Kidney (tissue), 14 donors: Measurements from ENCODE around the gene TACC2. TPM values are rescaled to one million over a fixed set of nuclear protein-coding genes. Genes with fewer than 3 reads are reported as not detected.

ENCODE experiments used
- DNase-seq, 5 donors: peaks; one replicate each; pipeline ENCODE4 v3.0.0-alpha.2; 2013 to 2020
- FAIRE-seq: peaks from 2 replicates; lab custom pipeline; 2012; peaks lifted over from hg19 to GRCh38; lab: Jason Lieb, UNC
- H3K27ac ChIP-seq, 2 donors: one replicate each; pipeline ENCODE4 v1.7.0; 2013; ENCODE audit warnings: low read depth in 2 of 2, low read length in 2 of 2, inconsistent platforms in 1 of 2
- H3K27me3 ChIP-seq: one replicate; pipeline ENCODE4 v1.7.1; 2013; ENCODE audit warnings: low read length, inconsistent platforms; ENCODE audit not compliant: control insufficient read depth, insufficient read depth
- H3K36me3 ChIP-seq, 3 donors: one replicate each; pipeline versions ENCODE4 v1.7.0 to v1.7.1; 2013; ENCODE audit warnings: low read length in 3 of 3, control low read depth in 1 of 3, inconsistent platforms in 1 of 3; ENCODE audit not compliant: insufficient read depth in 3 of 3, control insufficient read depth in 2 of 3
- H3K4me1 ChIP-seq, 3 donors: one replicate each; pipeline versions ENCODE4 v1.7.0 to v1.7.1; 2013; ENCODE audit warnings: low read length in 3 of 3, inconsistent platforms in 1 of 3, low read depth in 1 of 3; ENCODE audit not compliant: control insufficient read depth in 2 of 3, insufficient read depth in 2 of 3
- H3K4me3 ChIP-seq, 3 donors: one replicate each; pipeline versions ENCODE4 v1.7.0 to v1.8.1; 2013; ENCODE audit warnings: low read length in 3 of 3, control low read depth in 1 of 3, inconsistent platforms in 1 of 3
- H3K9ac ChIP-seq, 3 donors: one replicate each; pipeline versions ENCODE4 v1.7.0 to v1.7.1; 2013; ENCODE audit warnings: low read length in 3 of 3, control low read depth in 1 of 3, inconsistent platforms in 1 of 3
- H3K9me3 ChIP-seq, 3 donors: one replicate each; pipeline versions ENCODE4 v1.7.0 to v1.7.1; 2013; ENCODE audit warnings: low read length in 3 of 3, control low read depth in 1 of 3, inconsistent platforms in 1 of 3; ENCODE audit not compliant: control insufficient read depth in 2 of 3, insufficient read depth in 1 of 3
- intact Hi-C: fragments of 100-400 bp; cut with DNase I; formaldehyde crosslinking; loops from one replicate; pipeline ENCODE4 v1.11.1; 2022
- polyA plus RNA-seq: library from polyadenylated mRNA; stranded (reverse); fragments of 350-450 nt; fragmentation: Illumina TruSeq; extraction: RNeasy Lipid Tissue Mini Kit (QIAGEN cat#74804); gene quantifications from one replicate; pipeline ENCODE4 v1.2.3, GENCODE V29; 2014; ENCODE audit warnings: low read depth, low replicate concordance; ENCODE audit not compliant: insufficient read depth
- total RNA-seq: library from RNA; stranded (reverse); fragmentation: NEBNext Ultra II Directional; extraction: Animal tissue kit (Norgen Biotek cat#: 25700); gene quantifications from one replicate; pipeline ENCODE4 v1.2.1, GENCODE V29; 2021
- TF ChIP-seq, protein P1 (sequence below): IDR thresholded peaks from 3 replicates; pipeline ENCODE4 v1.5.1; 2012; ENCODE audit warnings: mild to moderate bottlenecking, moderate library complexity, borderline replicate concordance; ENCODE audit not compliant: insufficient read depth; ENCODE audit errors: extremely low read depth
- donor health status: control.
- donor health status: control.
- donor health status: control.
- donor health status: control.
- donor health status: control.
- donor health status: DM: yes; HTN: yes; CAD: no.
- donor health status: Normal renal cell carcinoma (clear cell type).

Gene TACC2
- total and polyA plus RNA-seq, 2 donors from 2014 or later = 36.4 to 81.0 TPM

DNA sequence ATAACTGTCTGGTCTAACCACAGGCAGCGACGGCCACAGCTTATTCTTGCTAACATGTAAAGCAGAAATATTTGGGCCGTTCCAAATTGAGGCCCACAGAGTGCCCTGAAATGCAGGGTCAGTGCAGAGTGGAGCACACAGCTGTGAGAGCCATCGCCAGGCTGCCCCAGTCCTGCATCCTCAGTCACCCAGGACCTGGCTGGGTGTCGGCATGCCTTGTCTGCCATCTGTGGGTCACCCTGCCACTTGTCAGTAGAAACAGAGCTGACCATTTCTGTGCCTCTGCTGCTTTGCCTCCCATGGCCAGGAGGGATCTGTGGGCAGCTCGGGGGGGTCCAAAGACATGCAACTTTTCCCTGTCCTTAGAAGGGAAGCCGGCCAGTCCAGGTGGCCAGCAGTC, 224.8 kb downstream of the TACC2 start:
- Histone ChIP-seq H3K36me3 (peaks cover 0 to 24% (median 20%) of the 10 kb centered on the region in 3 donors), H3K9ac (no peak overlapping the region), H3K27me3 (no peaks in the 10 kb centered on the region), H3K9me3 (no peaks in the 10 kb centered on the region), H3K4me1 (no peaks in the 10 kb centered on the region), H3K27ac (no peak overlapping the region), H3K4me3 (no peak overlapping the region)
- TF ChIP-seq, protein P1, sequence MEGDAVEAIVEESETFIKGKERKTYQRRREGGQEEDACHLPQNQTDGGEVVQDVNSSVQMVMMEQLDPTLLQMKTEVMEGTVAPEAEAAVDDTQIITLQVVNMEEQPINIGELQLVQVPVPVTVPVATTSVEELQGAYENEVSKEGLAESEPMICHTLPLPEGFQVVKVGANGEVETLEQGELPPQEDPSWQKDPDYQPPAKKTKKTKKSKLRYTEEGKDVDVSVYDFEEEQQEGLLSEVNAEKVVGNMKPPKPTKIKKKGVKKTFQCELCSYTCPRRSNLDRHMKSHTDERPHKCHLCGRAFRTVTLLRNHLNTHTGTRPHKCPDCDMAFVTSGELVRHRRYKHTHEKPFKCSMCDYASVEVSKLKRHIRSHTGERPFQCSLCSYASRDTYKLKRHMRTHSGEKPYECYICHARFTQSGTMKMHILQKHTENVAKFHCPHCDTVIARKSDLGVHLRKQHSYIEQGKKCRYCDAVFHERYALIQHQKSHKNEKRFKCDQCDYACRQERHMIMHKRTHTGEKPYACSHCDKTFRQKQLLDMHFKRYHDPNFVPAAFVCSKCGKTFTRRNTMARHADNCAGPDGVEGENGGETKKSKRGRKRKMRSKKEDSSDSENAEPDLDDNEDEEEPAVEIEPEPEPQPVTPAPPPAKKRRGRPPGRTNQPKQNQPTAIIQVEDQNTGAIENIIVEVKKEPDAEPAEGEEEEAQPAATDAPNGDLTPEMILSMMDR = no peak
- intact Hi-C loops = no loop called here
- DNase-seq = no peak
- no peak for FAIRE-seq

GRCh38 chr10:122216047-122216446, 227.1 kb downstream of the TACC2 start:
- Histone ChIP-seq H3K27ac (no peak overlapping the region), H3K36me3 (peaks cover 0 to 25% (median 19%) of the 10 kb centered on the region in 3 donors), H3K4me3 (no peak overlapping the region), H3K27me3 (no peaks in the 10 kb centered on the region), H3K9ac (no peak overlapping the region), H3K9me3 (no peaks in the 10 kb centered on the region), H3K4me1 (no peaks in the 10 kb centered on the region)
- TF ChIP-seq, protein P1 = no peak
- intact Hi-C loops = no loop called here
- DNase-seq (no peak), FAIRE-seq (no peak)

DNA sequence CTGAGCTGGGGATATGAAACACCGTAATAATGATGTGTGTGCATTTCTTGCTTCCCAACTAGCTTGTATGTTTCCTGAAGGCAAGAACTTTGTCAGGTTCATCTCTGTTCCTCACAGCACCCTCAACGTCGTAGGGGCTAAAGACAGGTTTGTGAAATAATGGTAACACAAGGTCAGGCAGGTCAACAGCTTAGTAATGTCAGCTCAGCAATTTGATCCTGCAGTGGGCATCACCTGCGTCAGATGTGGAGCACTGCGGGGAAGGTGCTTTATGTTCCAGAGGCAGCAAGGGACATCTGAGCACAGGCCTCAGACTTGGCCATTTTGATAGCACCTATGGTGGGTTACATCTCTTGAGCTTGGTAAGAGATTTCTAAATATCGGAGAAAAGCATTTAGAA, 230.4 kb downstream of the TACC2 start:
- Histone ChIP-seq H3K9ac (no peak overlapping the region), H3K27ac (no peak overlapping the region), H3K36me3 (peaks cover 0 to 20% (median 18%) of the 10 kb centered on the region in 3 donors), H3K27me3 (no peaks in the 10 kb centered on the region), H3K4me3 (no peak overlapping the region), H3K4me1 (no peaks in the 10 kb centered on the region), H3K9me3 (no peaks in the 10 kb centered on the region)
- no peak for FAIRE-seq
- intact Hi-C loops = no loop called here
- TF ChIP-seq, protein P1 = no peak
- no peak for DNase-seq

- FAIRE-seq = no peak
- intact Hi-C loops = no loop called here
- DNase-seq = no peak
- Histone ChIP-seq H3K9ac (no peak overlapping the region), H3K4me3 (no peak overlapping the region), H3K27me3 (no peaks in the 10 kb centered on the region), H3K9me3 (no peaks in the 10 kb centered on the region), H3K36me3 (peaks cover 0 to 22% (median 22%) of the 10 kb centered on the region in 3 donors), H3K4me1 (no peaks in the 10 kb centered on the region), H3K27ac (no peak overlapping the region)
- TF ChIP-seq, protein P1 = no peak
Measured at GRCh38 chr10:122220736-122221135, 231.8 kb downstream of the TACC2 start.
